ENCODE data around the gene ABCB11.

Gene ABCB11

DNA sequence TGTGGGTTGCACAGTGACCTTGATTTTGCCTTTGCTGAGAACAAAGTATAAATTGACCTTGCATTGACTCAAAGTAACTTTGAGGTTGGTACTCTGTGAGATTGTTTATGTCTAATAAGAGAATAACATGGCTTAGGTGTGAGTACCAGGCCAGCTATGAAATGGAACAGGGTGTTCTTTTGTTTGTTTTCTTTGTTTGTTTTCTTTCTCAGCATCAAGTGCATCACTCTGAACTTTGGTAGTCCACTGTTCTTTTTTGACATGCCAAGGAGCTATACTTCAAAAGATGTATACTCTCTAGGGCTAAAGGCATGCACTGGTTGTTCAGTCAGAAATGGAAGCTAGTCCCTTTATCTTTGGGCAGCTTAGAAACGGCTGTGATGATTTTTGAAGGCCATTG lies 5.1 kb downstream of the ABCB11 start:
- H3K4me2 ChIP-seq (ENCODE audit: low read length): no peak overlapping the region
- no peak overlapping the region for H3K4me3 ChIP-seq (ENCODE audit: low read depth, low read length)
- TF ChIP-seq, protein P1, sequence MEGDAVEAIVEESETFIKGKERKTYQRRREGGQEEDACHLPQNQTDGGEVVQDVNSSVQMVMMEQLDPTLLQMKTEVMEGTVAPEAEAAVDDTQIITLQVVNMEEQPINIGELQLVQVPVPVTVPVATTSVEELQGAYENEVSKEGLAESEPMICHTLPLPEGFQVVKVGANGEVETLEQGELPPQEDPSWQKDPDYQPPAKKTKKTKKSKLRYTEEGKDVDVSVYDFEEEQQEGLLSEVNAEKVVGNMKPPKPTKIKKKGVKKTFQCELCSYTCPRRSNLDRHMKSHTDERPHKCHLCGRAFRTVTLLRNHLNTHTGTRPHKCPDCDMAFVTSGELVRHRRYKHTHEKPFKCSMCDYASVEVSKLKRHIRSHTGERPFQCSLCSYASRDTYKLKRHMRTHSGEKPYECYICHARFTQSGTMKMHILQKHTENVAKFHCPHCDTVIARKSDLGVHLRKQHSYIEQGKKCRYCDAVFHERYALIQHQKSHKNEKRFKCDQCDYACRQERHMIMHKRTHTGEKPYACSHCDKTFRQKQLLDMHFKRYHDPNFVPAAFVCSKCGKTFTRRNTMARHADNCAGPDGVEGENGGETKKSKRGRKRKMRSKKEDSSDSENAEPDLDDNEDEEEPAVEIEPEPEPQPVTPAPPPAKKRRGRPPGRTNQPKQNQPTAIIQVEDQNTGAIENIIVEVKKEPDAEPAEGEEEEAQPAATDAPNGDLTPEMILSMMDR (IDR thresholded peaks at IDR 0.05): no peak
- H3K4me1 ChIP-seq: no peaks in the 10 kb centered on the region
- H3K36me3 ChIP-seq (ENCODE audit: control insufficient read depth, insufficient read depth, low read length): no peaks in the 10 kb centered on the region
- no peak overlapping the region for H3K9ac ChIP-seq
- no peaks in the 10 kb centered on the region for H3K9me3 ChIP-seq (ENCODE audit: control insufficient read depth, low read length)
- H2AFZ ChIP-seq: no peak overlapping the region
- H3K27ac ChIP-seq: no peak overlapping the region
- H3K27me3 ChIP-seq (ENCODE audit: control insufficient read depth, insufficient read depth, low read length): no peaks in the 10 kb centered on the region
- no peaks in the 10 kb centered on the region for H3K79me2 ChIP-seq

DNA sequence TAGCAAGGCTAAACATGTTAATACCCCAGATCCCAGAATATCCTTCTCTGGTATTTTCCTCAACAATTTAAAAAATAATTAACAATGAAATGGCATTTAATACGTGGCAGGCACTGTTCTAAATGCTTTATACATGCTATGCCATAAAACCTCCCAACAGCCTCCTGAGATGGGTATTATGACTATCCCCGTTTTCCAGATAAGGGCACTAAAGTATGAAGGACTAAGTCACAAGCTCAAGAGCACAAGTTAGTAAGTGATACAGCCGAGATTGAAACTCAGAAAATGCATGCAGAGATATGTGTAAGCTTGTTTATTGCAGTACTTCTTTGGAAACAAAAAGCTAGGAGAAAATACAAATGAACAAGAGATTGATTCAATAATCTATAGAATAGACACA lies 8.0 kb downstream of the ABCB11 start:
- Histone ChIP-seq H3K9ac (no peak overlapping the region), H3K27ac (no peak overlapping the region), H3K9me3 (ENCODE audit: control insufficient read depth, low read length) (no peaks in the 10 kb centered on the region), H3K36me3 (ENCODE audit: control insufficient read depth, insufficient read depth, low read length) (no peaks in the 10 kb centered on the region), H3K4me2 (ENCODE audit: low read length) (no peak overlapping the region), H3K4me3 (ENCODE audit: low read depth, low read length) (no peak overlapping the region), H3K4me1 (no peaks in the 10 kb centered on the region), H2AFZ (no peak overlapping the region), H3K27me3 (ENCODE audit: control insufficient read depth, insufficient read depth, low read length) (no peaks in the 10 kb centered on the region), H3K79me2 (no peaks in the 10 kb centered on the region)
- TF ChIP-seq, protein P1 (IDR thresholded peaks at IDR 0.05): no peak

DNA sequence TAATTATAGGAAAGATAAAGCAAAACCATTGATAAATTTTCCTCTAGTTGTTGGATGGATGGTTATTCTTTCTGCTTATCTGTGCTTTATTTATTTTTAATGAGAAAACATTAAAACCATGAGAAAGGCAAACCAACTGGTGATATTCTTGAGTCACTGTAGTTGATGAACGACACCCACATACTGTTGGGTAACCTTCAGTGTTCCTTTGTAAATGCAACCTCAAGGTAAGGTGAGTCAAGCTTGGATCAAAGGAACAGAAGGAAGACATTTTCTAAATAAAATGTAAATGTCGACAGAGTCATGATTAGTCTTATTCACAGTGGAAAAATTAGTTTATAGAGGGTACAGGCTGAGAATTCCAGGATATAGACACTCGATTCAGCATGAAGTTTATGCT lies 12.7 kb downstream of the ABCB11 start:
- Histone ChIP-seq H2AFZ (no peak overlapping the region), H3K27ac (no peak overlapping the region), H3K4me3 (ENCODE audit: low read depth, low read length) (no peak overlapping the region), H3K4me1 (no peaks in the 10 kb centered on the region), H3K9ac (no peak overlapping the region), H3K27me3 (ENCODE audit: control insufficient read depth, insufficient read depth, low read length) (no peaks in the 10 kb centered on the region), H3K4me2 (ENCODE audit: low read length) (no peak overlapping the region), H3K36me3 (ENCODE audit: control insufficient read depth, insufficient read depth, low read length) (no peaks in the 10 kb centered on the region), H3K79me2 (no peaks in the 10 kb centered on the region), H3K9me3 (ENCODE audit: control insufficient read depth, low read length) (no peaks in the 10 kb centered on the region)
- TF ChIP-seq, protein P1 (IDR thresholded peaks at IDR 0.05): no peak

DNA sequence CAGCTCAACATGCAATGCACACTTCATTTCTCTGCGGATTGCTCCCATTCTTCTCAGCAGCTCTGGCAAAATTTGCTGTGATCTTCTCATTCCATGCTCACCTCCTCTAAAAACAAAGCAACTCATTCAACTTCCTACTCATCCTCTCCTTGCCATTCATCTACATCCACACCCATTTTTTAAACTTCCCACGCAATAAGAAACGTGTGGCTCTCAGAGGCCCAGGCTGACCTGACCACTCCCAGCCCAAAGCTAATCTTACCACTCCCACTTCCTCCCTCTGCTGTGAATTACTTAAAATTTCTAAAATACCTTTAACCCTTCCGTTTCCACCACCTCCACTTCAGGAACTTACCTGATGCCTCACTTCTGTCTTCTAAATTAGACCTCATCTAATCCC lies 15.2 kb downstream of the ABCB11 start:
- Histone ChIP-seq H3K4me1 (no peaks in the 10 kb centered on the region), H3K9ac (no peak overlapping the region), H3K36me3 (ENCODE audit: control insufficient read depth, insufficient read depth, low read length) (no peaks in the 10 kb centered on the region), H3K4me2 (ENCODE audit: low read length) (no peak overlapping the region), H3K79me2 (no peaks in the 10 kb centered on the region), H3K27ac (no peak overlapping the region), H3K9me3 (ENCODE audit: control insufficient read depth, low read length) (no peaks in the 10 kb centered on the region), H3K27me3 (ENCODE audit: control insufficient read depth, insufficient read depth, low read length) (no peaks in the 10 kb centered on the region), H3K4me3 (ENCODE audit: low read depth, low read length) (no peak overlapping the region), H2AFZ (no peak overlapping the region)
- TF ChIP-seq, protein P1 (IDR thresholded peaks at IDR 0.05): no peak

DNA sequence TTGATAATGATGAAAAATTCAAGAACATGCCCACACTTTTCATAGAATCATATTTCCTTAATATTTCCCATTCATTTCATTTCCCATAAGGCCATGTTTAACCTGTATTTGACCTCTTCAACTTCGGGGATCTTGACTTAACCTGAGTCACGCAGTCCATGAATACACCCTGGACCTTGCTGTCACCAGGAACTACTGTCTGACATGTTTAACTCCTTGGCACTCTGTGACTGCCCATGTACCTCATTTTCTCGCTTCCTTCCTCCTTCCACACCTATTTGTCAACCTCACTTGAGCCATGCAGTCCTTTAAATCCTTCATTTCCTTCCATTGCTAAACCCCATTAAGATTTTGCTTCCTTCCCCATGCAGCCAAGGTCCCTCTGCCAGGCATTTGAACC lies 16.3 kb downstream of the ABCB11 start:
- H2AFZ ChIP-seq: no peak overlapping the region
- H3K4me2 ChIP-seq (ENCODE audit: low read length): no peak overlapping the region
- H3K9me3 ChIP-seq (ENCODE audit: control insufficient read depth, low read length): no peaks in the 10 kb centered on the region
- H3K79me2 ChIP-seq: no peaks in the 10 kb centered on the region
- H3K4me1 ChIP-seq: no peaks in the 10 kb centered on the region
- TF ChIP-seq, protein P1 (IDR thresholded peaks at IDR 0.05): no peak
- H3K4me3 ChIP-seq (ENCODE audit: low read depth, low read length): no peak overlapping the region
- no peaks in the 10 kb centered on the region for H3K36me3 ChIP-seq (ENCODE audit: control insufficient read depth, insufficient read depth, low read length)
- no peak overlapping the region for H3K27ac ChIP-seq
- H3K27me3 ChIP-seq (ENCODE audit: control insufficient read depth, insufficient read depth, low read length): no peaks in the 10 kb centered on the region
- H3K9ac ChIP-seq: no peak overlapping the region

Measured in parathyroid adenoma (tissue), 2 donors.